PFSK-1 (cell line): ENCODE data around the gene CORO2A.

ENCODE experiments used
- FOXP2 ChIP-seq: optimal IDR thresholded peaks from 2 replicates; pipeline ENCODE3; 2011; ENCODE audit warnings: borderline replicate concordance, control low read depth, inconsistent platforms; ENCODE audit not compliant: insufficient read depth; ENCODE audit errors: extremely low read length, extremely low read depth
- POLR2AphosphoS5 ChIP-seq: IDR thresholded peaks from 2 replicates; pipeline ENCODE4 v1.6.1; 2012; ENCODE audit warnings: low read depth, mild to moderate bottlenecking, control low read depth, low read length, moderate library complexity
- SIN3A ChIP-seq: IDR thresholded peaks from 2 replicates; pipeline ENCODE4 v1.6.1; 2012; ENCODE audit warnings: mild to moderate bottlenecking, low read length, moderate library complexity, borderline replicate concordance; ENCODE audit not compliant: insufficient read depth
- TAF1 ChIP-seq: IDR thresholded peaks from 2 replicates; pipeline ENCODE4 v1.6.1; 2012; ENCODE audit warnings: low read length, control low read depth, borderline replicate concordance; ENCODE audit not compliant: insufficient read depth
- TF ChIP-seq, protein P1 (sequence below), 2 experiments: IDR thresholded peaks; 2 replicates each; pipeline versions ENCODE4 v1.6.1 to v1.8.0; 2011 to 2012; ENCODE audit warnings: low read depth in 2 of 2, low read length in 2 of 2, control low read depth in 1 of 2, inconsistent platforms in 1 of 2, mild to moderate bottlenecking in 1 of 2, moderate library complexity in 1 of 2; ENCODE audit not compliant: insufficient read depth in 1 of 2

The CORO2A gene

DNA sequence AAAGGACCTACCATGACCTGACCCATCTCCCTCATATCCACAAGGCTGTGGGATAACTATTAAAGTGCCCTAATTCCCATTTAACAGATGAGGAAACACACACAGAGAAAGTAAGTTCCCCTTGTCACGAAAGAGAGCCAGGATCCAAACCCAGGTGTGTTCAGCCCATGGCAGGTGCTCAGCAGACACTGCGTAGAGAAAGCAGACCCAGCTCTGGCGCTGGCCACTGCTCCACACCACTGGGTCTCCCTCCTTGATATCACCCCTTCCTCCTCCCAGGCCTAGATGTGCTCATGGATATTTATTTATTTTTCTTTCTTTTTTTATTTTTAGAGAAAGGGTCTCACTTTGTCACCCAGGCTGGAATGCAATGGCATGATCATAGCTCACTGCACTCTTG lies 24.0 kb upstream of the CORO2A start:
- TF ChIP-seq, protein P1, sequence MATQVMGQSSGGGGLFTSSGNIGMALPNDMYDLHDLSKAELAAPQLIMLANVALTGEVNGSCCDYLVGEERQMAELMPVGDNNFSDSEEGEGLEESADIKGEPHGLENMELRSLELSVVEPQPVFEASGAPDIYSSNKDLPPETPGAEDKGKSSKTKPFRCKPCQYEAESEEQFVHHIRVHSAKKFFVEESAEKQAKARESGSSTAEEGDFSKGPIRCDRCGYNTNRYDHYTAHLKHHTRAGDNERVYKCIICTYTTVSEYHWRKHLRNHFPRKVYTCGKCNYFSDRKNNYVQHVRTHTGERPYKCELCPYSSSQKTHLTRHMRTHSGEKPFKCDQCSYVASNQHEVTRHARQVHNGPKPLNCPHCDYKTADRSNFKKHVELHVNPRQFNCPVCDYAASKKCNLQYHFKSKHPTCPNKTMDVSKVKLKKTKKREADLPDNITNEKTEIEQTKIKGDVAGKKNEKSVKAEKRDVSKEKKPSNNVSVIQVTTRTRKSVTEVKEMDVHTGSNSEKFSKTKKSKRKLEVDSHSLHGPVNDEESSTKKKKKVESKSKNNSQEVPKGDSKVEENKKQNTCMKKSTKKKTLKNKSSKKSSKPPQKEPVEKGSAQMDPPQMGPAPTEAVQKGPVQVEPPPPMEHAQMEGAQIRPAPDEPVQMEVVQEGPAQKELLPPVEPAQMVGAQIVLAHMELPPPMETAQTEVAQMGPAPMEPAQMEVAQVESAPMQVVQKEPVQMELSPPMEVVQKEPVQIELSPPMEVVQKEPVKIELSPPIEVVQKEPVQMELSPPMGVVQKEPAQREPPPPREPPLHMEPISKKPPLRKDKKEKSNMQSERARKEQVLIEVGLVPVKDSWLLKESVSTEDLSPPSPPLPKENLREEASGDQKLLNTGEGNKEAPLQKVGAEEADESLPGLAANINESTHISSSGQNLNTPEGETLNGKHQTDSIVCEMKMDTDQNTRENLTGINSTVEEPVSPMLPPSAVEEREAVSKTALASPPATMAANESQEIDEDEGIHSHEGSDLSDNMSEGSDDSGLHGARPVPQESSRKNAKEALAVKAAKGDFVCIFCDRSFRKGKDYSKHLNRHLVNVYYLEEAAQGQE (IDR thresholded peaks at IDR 0.05; ENCODE audit: insufficient read depth in 1 of 2, low read depth in 2 of 2, low read length in 2 of 2) = no peak
- TF ChIP-seq POLR2AphosphoS5 (no peak), SIN3A (no peak), FOXP2 (no peak), TAF1 (no peak)

GRCh38 chr9:98215821-98216220 lies 23.4 kb upstream of the CORO2A start:
- TF ChIP-seq POLR2AphosphoS5 (no peak), SIN3A (no peak), TAF1 (no peak), FOXP2 (no peak)
- TF ChIP-seq, protein P1 (IDR thresholded peaks at IDR 0.05; ENCODE audit: insufficient read depth in 1 of 2, low read depth in 2 of 2, low read length in 2 of 2) = no peak

DNA sequence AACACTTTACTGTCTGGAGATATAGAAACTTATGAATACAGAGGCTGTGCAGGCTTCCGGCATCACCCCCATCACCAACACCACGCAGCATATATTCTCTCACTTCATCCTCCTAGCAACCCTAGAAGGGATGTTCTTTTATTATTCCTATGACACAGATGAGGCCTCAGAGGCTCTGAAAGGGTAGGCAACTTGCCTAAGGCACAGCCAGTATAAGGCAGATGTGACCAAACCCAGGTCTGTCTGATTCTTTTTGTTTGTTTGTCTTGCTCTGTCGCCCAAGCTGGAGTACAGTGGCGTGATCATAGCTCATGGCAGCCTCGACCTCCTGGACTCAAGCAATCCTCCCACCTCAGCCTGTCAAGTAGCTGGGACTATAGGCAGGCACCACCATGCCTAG lies 22.8 kb upstream of the CORO2A start:
- no peak for TF ChIP-seq FOXP2

- TF ChIP-seq SIN3A = no peak
- no peak for TF ChIP-seq TAF1
- TF ChIP-seq, protein P1 (IDR thresholded peaks at IDR 0.05; ENCODE audit: insufficient read depth in 1 of 2, low read depth in 2 of 2, low read length in 2 of 2) = no peak
- TF ChIP-seq POLR2AphosphoS5 = no peak
- TF ChIP-seq FOXP2 = no peak
These were observed 22.4 kb upstream of the CORO2A start for GRCh38 chr9:98214811-98215210.

DNA sequence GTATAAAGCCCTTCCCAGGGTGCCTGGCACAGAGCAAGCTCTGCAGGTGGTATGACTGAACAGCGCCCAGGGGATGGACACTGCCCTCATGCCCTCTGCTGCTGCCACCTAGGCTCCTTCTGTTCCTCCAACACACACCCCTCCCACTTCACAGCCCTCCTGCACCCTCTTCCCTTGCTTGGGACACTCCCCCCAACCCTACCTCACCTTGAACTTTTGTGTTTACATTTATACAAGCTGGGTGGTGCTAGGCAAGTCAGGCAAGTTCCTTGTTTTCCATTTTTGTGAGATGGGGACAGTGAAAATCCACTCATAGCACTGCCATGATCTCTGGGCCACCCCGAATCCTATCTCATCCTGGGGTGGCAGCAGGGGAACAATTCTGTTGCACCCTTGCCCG lies 18.8 kb upstream of the CORO2A start:
- no peak for TF ChIP-seq POLR2AphosphoS5
- TF ChIP-seq FOXP2 = no peak
- no peak for TF ChIP-seq TAF1
- no peak for TF ChIP-seq SIN3A
- TF ChIP-seq, protein P1 (IDR thresholded peaks at IDR 0.05; ENCODE audit: insufficient read depth in 1 of 2, low read depth in 2 of 2, low read length in 2 of 2) = no peak

GRCh38 chr9:98210435-98210834 lies 18.0 kb upstream of the CORO2A start:
- no peak for TF ChIP-seq SIN3A
- TF ChIP-seq FOXP2 = no peak
- TF ChIP-seq, protein P1 (IDR thresholded peaks at IDR 0.05; ENCODE audit: insufficient read depth in 1 of 2, low read depth in 2 of 2, low read length in 2 of 2) = no peak
- no peak for TF ChIP-seq TAF1
- no peak for TF ChIP-seq POLR2AphosphoS5
